Esophagus (tissue), 2 donors: ENCODE data around the gene GH1. TPM values are rescaled to one million over a fixed set of nuclear protein-coding genes. Genes with fewer than 3 reads are reported as not detected.
A peak's percentile ranks its signal among the peaks of the same experiment; 100 is the strongest.
"Not testable (repeated sequence)": the region's sequence is repeated elsewhere in the genome, so short reads cannot be mapped to it uniquely, and the experiment has no call there.

Experiments
- H3K27ac ChIP-seq, 2 donors: one replicate each; pipeline ENCODE4 v1.5.1; 2013; ENCODE audit warnings: low read depth in 2 of 2, mild to moderate bottlenecking in 2 of 2, inconsistent platforms in 1 of 2, low read length in 1 of 2, moderate library complexity in 1 of 2
- H3K27me3 ChIP-seq, 2 donors: one replicate each; pipeline ENCODE4 v1.6.1; 2013; ENCODE audit warnings: low read length in 2 of 2, control low read depth in 1 of 2, mild to moderate bottlenecking in 1 of 2; ENCODE audit not compliant: insufficient read depth in 2 of 2, control insufficient read depth in 1 of 2
- H3K36me3 ChIP-seq, 2 donors: one replicate each; pipeline ENCODE4 v1.6.1; 2013; ENCODE audit warnings: low read length in 1 of 2; ENCODE audit not compliant: control insufficient read depth in 2 of 2, insufficient read depth in 2 of 2
- H3K4me1 ChIP-seq, 2 donors: one replicate each; pipeline ENCODE4 v1.6.1; 2013; ENCODE audit warnings: low read length in 1 of 2; ENCODE audit not compliant: control insufficient read depth in 2 of 2, insufficient read depth in 2 of 2
- H3K4me3 ChIP-seq, 2 donors: one replicate each; pipeline ENCODE4 v1.5.1; 2013; ENCODE audit warnings: low read length in 2 of 2, mild to moderate bottlenecking in 2 of 2, low read depth in 1 of 2, moderate library complexity in 1 of 2
- H3K9me3 ChIP-seq, 2 donors: one replicate each; pipeline ENCODE4 v1.6.1; 2013; ENCODE audit warnings: mild to moderate bottlenecking in 2 of 2, low read depth in 1 of 2, low read length in 1 of 2, moderate library complexity in 1 of 2; ENCODE audit not compliant: control insufficient read depth in 2 of 2, insufficient read depth in 1 of 2
- WGBS, 2 donors: extraction: QIAGEN DNeasy Blood & Tissue Kit; methylation state at CpG; one replicate each; pipeline ENCODE4 v1.1.7; 2013; 5-methylcytosine and 5-hydroxymethylcytosine counted together
- polyA plus RNA-seq, 2 donors: library from polyadenylated mRNA; stranded (reverse); fragments of 200-250 nt; gene quantifications; one replicate each; pipeline ENCODE4 v1.2.3, GENCODE V29; 2013
- donor health status: healthy with polysubstance abuse.
- donor health status: Bipolar disorder and iron deficiency.

GH1 gene
- not detected for polyA plus RNA-seq

GRCh38 chr17:63918789-63919305 lies at the start of gene GH1:
TSS of gene GH1 (minus strand) at chr17:63918839. CDS start at chr17:63918776, 63 bp downstream.
- H3K4me3 ChIP-seq, H3K4me1 ChIP-seq, H3K27ac ChIP-seq, H3K27me3 ChIP-seq, H3K36me3 ChIP-seq, H3K9me3 ChIP-seq: not testable (repeated sequence)
- WGBS, 2 donors: 45 to 50% methylated on average over 10 of the region's 10 CpGs

- H3K27me3 ChIP-seq: no peaks in the 10 kb centered on the region
- WGBS, 2 donors: 84 to 89% methylated on average over 19 of the region's 19 CpGs
- H3K27ac ChIP-seq: no peak overlapping the region
- H3K9me3 ChIP-seq: no peaks in the 10 kb centered on the region
- H3K36me3 ChIP-seq: no peaks in the 10 kb centered on the region
- no peaks in the 10 kb centered on the region for H3K4me1 ChIP-seq
- H3K4me3 ChIP-seq: no peak overlapping the region
Observed at GRCh38 chr17:63967953-63968352, 49.3 kb upstream of the GH1 start.

- H3K9me3 ChIP-seq: no peaks in the 10 kb centered on the region
- H3K36me3 ChIP-seq: no peaks in the 10 kb centered on the region
- H3K4me3 ChIP-seq: no peak overlapping the region
- H3K27ac ChIP-seq: no peak overlapping the region
- 73 to 80% methylated on average over 11 of the region's 11 CpGs for WGBS, 2 donors
- H3K27me3 ChIP-seq: no peaks in the 10 kb centered on the region
- H3K4me1 ChIP-seq: peaks cover 0 to 3% of the 10 kb centered on the region in 2 donors
Observed at GRCh38 chr17:63966646-63967264, 48.1 kb upstream of the GH1 start.

GRCh38 chr17:63963123-63963522 lies 44.5 kb upstream of the GH1 start:
- H3K9me3 ChIP-seq: no peaks in the 10 kb centered on the region
- no peaks in the 10 kb centered on the region for H3K27me3 ChIP-seq
- no peaks in the 10 kb centered on the region for H3K36me3 ChIP-seq
- peak overlapping the region in 1 of 2 donors; percentile 48 for H3K27ac ChIP-seq
- WGBS, 2 donors: 84 to 85% methylated on average over 4 of the region's 4 CpGs
- H3K4me3 ChIP-seq: no peak overlapping the region
- H3K4me1 ChIP-seq: peaks cover 3 to 6% of the 10 kb centered on the region in 2 donors

GRCh38 chr17:63962298-63962744 lies 43.7 kb upstream of the GH1 start:
- H3K27ac ChIP-seq: no peak overlapping the region
- H3K9me3 ChIP-seq: no peaks in the 10 kb centered on the region
- 53 to 62% methylated on average over 10 of the region's 10 CpGs for WGBS, 2 donors
- H3K36me3 ChIP-seq: no peaks in the 10 kb centered on the region
- no peak overlapping the region for H3K4me3 ChIP-seq
- peaks cover 3 to 6% of the 10 kb centered on the region in 2 donors for H3K4me1 ChIP-seq
- H3K27me3 ChIP-seq: no peaks in the 10 kb centered on the region

GRCh38 chr17:63961355-63962212 lies 42.9 kb upstream of the GH1 start:
- no peaks in the 10 kb centered on the region for H3K36me3 ChIP-seq
- H3K4me1 ChIP-seq: peaks cover 3 to 6% of the 10 kb centered on the region in 2 donors
- WGBS, 2 donors: 21 to 23% methylated on average over 37 of the region's 37 CpGs
- H3K4me3 ChIP-seq: no peak overlapping the region
- H3K27ac ChIP-seq: no peak overlapping the region
- no peaks in the 10 kb centered on the region for H3K27me3 ChIP-seq
- H3K9me3 ChIP-seq: no peaks in the 10 kb centered on the region

- H3K4me1 ChIP-seq: peaks cover 3 to 6% of the 10 kb centered on the region in 2 donors
- H3K4me3 ChIP-seq: no peak overlapping the region
Observed at GRCh38 chr17:63960430-63960829, 41.8 kb upstream of the GH1 start.

GRCh38 chr17:63960006-63960405 lies 41.4 kb upstream of the GH1 start:
- H3K36me3 ChIP-seq: no peaks in the 10 kb centered on the region
- H3K27me3 ChIP-seq: no peaks in the 10 kb centered on the region
- peaks cover 3 to 6% of the 10 kb centered on the region in 2 donors for H3K4me1 ChIP-seq
- 67 to 80% methylated on average over 9 of the region's 9 CpGs for WGBS, 2 donors
- no peak overlapping the region for H3K27ac ChIP-seq
- no peak overlapping the region for H3K4me3 ChIP-seq
- no peaks in the 10 kb centered on the region for H3K9me3 ChIP-seq

More at GRCh38 chr17:63960430-63960829, 41.8 kb upstream of the GH1 start:
- H3K27me3 ChIP-seq: no peaks in the 10 kb centered on the region
- H3K9me3 ChIP-seq: no peaks in the 10 kb centered on the region
- H3K36me3 ChIP-seq: no peaks in the 10 kb centered on the region
- WGBS, 2 donors: 64 to 69% methylated on average over 7 of the region's 7 CpGs
- H3K27ac ChIP-seq: no peak overlapping the region

- Histone ChIP-seq H3K4me1 (peaks cover 0 to 6% of the 10 kb centered on the region in 2 donors), H3K36me3 (no peaks in the 10 kb centered on the region), H3K27ac (no peak overlapping the region), H3K4me3 (no peak overlapping the region), H3K9me3 (no peaks in the 10 kb centered on the region), H3K27me3 (no peaks in the 10 kb centered on the region)
- 95 to 98% methylated on average over 5 of the region's 5 CpGs for WGBS, 2 donors
Observed at GRCh38 chr17:63956296-63956920, 37.8 kb upstream of the GH1 start.
